ENCODE data around the gene ACTR5. TPM values are rescaled to one million over a fixed set of nuclear protein-coding genes. Genes with fewer than 3 reads are reported as not detected.
"Not testable (repeated sequence)": the region's sequence is repeated elsewhere in the genome, so short reads cannot be mapped to it uniquely, and the experiment has no call there.

ACTR5 gene
- total and polyA plus RNA-seq, 3 donors from 2014 or later: 18.9 to 26.9 (median 22.7) TPM

DNA sequence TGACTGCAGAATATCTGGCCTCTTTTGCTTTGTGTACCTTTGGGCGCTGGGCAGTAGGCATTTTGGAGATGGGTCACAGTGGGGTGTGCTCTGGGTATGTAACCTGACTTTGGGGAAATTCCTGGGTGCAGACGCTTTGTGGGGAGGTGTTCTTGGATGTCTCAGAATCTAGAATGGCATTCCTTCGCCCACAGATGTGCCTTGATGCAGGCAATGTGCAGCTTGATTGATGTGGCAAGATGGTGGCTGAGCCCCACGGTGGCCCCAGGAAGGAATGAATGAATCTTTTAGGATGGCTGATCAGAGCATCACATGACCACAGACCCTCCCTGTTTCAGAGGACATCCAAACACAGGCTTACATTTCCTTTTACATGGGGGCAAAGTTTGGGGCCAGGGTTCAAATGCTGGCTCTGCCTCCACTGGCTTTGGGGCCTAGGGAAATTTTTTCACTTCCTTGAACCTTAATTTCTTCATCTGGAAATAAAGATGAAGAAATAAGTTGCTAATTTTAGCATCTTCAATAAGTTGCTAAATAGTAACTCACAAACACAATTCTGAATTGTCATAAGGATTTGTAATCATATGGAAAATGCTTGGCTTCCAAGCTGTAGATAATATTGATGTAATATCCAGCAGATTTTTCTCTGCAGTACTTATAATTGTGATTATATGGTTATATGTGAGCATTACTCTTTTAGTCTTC lies 62.8 kb downstream of the ACTR5 start:
- H3K36me3 ChIP-seq (ENCODE audit: low read depth, missing control alignments): no peaks in the 10 kb centered on the region
- H3K4me1 ChIP-seq: peaks cover 6% of the 10 kb centered on the region
- intact Hi-C loops (cut with DNase I; ENCODE audit: low total_unique reads): no loop called here
- H3K4me3 ChIP-seq: no peak overlapping the region
- WGBS, 2 donors: 88 to 100% methylated on average over 3 to 4 of the region's 4 CpGs
- H3K9me3 ChIP-seq: no peaks in the 10 kb centered on the region
- no peaks in the 10 kb centered on the region for H3K27me3 ChIP-seq
- TF ChIP-seq, protein P1, sequence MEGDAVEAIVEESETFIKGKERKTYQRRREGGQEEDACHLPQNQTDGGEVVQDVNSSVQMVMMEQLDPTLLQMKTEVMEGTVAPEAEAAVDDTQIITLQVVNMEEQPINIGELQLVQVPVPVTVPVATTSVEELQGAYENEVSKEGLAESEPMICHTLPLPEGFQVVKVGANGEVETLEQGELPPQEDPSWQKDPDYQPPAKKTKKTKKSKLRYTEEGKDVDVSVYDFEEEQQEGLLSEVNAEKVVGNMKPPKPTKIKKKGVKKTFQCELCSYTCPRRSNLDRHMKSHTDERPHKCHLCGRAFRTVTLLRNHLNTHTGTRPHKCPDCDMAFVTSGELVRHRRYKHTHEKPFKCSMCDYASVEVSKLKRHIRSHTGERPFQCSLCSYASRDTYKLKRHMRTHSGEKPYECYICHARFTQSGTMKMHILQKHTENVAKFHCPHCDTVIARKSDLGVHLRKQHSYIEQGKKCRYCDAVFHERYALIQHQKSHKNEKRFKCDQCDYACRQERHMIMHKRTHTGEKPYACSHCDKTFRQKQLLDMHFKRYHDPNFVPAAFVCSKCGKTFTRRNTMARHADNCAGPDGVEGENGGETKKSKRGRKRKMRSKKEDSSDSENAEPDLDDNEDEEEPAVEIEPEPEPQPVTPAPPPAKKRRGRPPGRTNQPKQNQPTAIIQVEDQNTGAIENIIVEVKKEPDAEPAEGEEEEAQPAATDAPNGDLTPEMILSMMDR (IDR thresholded peaks at IDR 0.05): no peak
- no peak for TF ChIP-seq POLR2A (IDR thresholded peaks at IDR 0.05)
- DNase-seq: no peak
- no peak overlapping the region for H3K27ac ChIP-seq

DNA sequence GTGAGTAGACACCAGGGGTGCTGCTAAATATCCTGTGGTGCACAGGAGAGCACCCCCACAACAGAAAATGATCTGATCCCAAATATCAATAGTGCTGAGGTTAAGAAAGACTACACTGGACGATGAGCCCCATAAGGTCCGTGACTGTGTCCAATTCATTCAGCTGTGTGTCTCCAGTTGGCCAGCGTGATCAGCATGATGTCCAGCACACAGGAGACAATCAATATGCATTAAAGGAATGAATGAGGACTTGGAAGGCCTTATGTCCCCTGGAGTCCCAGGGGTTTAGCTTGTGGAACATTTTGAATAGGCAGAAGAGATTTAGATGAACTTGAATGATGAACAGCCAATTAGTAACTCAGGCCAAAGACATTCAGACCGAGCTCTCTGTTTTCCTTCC lies 63.5 kb downstream of the ACTR5 start:
- 73 to 75% methylated on average over 4 of the region's 4 CpGs for WGBS, 2 donors
- H3K27me3 ChIP-seq: no peaks in the 10 kb centered on the region
- H3K4me3 ChIP-seq: no peak overlapping the region
- DNase-seq: no peak
- no peaks in the 10 kb centered on the region for H3K9me3 ChIP-seq
- no peak overlapping the region for H3K27ac ChIP-seq
- intact Hi-C loops (cut with DNase I; ENCODE audit: low total_unique reads): no loop called here
- no peaks in the 10 kb centered on the region for H3K36me3 ChIP-seq (ENCODE audit: low read depth, missing control alignments)
- H3K4me1 ChIP-seq: no peaks in the 10 kb centered on the region
- TF ChIP-seq, protein P1 (IDR thresholded peaks at IDR 0.05): no peak
- no peak for TF ChIP-seq POLR2A (IDR thresholded peaks at IDR 0.05)

DNA sequence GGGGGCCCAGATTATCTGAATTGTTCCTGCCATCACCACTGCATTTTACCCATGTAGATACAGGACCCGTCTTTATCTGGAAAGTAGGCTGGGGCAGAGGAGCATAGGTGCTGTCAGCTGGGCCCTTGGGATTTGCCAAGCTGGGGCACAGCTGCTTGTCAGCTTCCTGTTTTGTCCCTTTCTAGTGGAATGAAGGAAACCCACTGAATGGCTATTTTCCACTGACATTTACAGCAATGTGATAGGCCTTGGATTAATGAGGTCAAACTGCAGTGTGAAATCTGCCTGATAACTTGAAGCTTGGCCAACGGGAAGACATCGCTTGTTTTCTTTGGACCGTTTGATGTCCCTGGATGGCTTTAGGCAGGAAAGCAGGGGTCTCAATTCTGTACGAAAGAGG lies 63.9 kb downstream of the ACTR5 start:
- no peak for DNase-seq
- no peaks in the 10 kb centered on the region for H3K36me3 ChIP-seq (ENCODE audit: low read depth, missing control alignments)
- TF ChIP-seq, protein P1 (IDR thresholded peaks at IDR 0.05): no peak
- no peak for TF ChIP-seq POLR2A (IDR thresholded peaks at IDR 0.05)
- H3K27me3 ChIP-seq: no peaks in the 10 kb centered on the region
- H3K9me3 ChIP-seq: no peaks in the 10 kb centered on the region
- no peak overlapping the region for H3K4me3 ChIP-seq
- no peak overlapping the region for H3K27ac ChIP-seq
- 63 to 65% methylated on average over 5 of the region's 5 CpGs for WGBS, 2 donors
- intact Hi-C loops (cut with DNase I; ENCODE audit: low total_unique reads): no loop called here
- H3K4me1 ChIP-seq: no peaks in the 10 kb centered on the region

DNA sequence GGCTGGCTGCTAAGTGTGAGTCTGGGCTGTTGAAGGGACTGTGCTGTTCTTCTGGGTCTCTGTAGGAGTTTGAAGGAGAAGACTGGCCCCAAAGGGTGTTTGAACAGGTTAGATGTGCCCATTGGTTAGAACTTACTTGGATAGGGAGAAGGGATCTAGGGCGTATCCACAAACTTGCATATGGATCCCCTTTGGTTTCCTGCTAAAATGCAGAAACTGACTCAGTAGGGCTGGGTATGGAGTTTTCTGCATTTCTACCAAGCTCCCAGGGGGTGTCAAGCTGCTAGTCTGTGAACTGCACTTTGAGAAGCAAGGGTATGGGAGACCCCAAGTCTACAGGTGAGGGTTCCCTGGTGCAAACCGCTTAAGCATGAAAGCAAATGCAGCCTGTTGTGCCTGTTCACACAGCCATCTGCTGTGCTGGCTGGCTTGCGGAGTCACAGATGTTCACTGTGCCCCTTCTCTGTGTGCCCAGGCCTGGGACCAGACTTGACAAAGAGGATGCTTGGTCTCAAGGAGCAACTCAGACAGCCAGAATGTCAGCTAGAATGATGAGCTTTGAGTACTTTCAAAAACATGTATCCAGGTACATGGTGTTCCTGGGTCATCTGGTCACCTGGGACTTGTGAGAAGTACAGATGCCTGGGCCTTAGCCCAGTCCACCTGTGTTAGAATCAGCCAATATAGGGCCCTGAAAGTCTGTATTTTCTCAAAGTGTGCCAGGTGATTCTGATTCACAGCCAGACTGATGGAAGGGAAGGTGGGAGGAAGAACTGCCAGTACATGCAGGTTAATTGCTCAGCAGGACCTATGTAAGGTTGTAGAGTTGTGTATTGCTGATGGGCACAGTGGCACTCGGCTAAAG lies 64.7 kb downstream of the ACTR5 start:
- no peaks in the 10 kb centered on the region for H3K9me3 ChIP-seq
- no peak overlapping the region for H3K4me3 ChIP-seq
- no peaks in the 10 kb centered on the region for H3K4me1 ChIP-seq
- DNase-seq: no peak
- no peak for TF ChIP-seq POLR2A (IDR thresholded peaks at IDR 0.05)
- TF ChIP-seq, protein P1 (IDR thresholded peaks at IDR 0.05): no peak
- H3K36me3 ChIP-seq (ENCODE audit: low read depth, missing control alignments): no peaks in the 10 kb centered on the region
- intact Hi-C loops (cut with DNase I; ENCODE audit: low total_unique reads): no loop called here
- no peaks in the 10 kb centered on the region for H3K27me3 ChIP-seq
- H3K27ac ChIP-seq: no peak overlapping the region
- 71 to 89% methylated on average over 4 of the region's 4 CpGs for whole genome bisulfite sequencing, 2 donors

DNA sequence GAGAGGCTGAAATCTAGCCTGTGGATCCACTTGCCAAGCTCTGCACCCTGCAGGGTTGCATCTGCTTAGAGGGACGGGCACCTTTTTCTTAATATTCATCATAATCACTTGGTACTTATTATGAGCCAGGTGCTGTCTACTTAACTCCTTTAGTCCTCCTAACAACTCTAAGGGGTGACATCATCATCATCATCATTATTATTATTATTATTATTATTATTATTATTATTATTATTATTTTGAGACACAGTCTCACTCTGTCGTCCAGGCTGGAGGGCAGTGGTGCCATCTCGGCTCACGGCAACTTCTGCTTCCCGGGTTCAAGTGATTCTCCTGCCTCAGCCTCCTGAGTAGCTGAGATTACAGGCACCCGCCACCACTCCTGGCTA lies 65.3 kb downstream of the ACTR5 start:
- H3K36me3 ChIP-seq (ENCODE audit: low read depth, missing control alignments); DNase-seq; H3K4me3 ChIP-seq; H3K9me3 ChIP-seq; H3K27me3 ChIP-seq; H3K4me1 ChIP-seq; H3K27ac ChIP-seq; intact Hi-C loops (cut with DNase I; ENCODE audit: low total_unique reads): not testable (repeated sequence)
- 91 to 95% methylated on average over 6 of the region's 6 CpGs for WGBS, 2 donors

Data from testis (tissue), 3 donors.